OCI-LY3 (cell line): ENCODE data around the gene ARHGAP12.

Source experiments
- CTCF ChIP-seq: fragments of 200-600, 300-600 bp; sonication (generic); IDR thresholded peaks from 2 replicates; pipeline ENCODE4 v1.5.1; 2014; ENCODE audit warnings: antibody characterized with exemption, low read length, low read depth
- EZH2phosphoT487 ChIP-seq: fragments of 200-600 bp; shearing (Covaris generic); IDR thresholded peaks from 2 replicates; pipeline ENCODE4 v1.6.1; 2018; ENCODE audit warnings: antibody characterized with exemption, mixed run types, low read depth

DNA sequence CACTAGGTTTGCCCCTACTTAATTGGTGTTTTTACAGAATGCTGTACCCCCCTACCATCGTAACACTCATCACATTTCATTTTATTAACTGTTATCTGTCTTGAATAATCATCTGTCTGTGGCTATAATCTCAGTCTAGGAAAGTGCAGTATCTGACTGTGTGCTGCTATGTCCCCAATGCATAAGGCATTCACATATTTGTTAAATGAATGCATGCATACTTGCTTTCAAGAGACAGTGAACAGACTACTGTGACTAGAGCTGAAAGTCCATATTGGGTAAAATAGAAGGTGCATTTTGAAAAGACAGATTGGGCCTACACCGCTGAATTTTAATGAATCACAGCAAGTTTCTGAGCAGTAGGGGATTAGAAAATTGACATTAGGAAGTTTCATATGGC is 112.3 kb downstream of the ARHGAP12 start:
- no peak for TF ChIP-seq CTCF
- TF ChIP-seq EZH2phosphoT487, result no peak
